GM19467 (cell line): Measurements from ENCODE around the gene SLC2A14.
"Not testable (repeated sequence)": the region's sequence is repeated elsewhere in the genome, so short reads cannot be mapped to it uniquely, and the experiment has no call there.

Source experiments
- ATAC-seq: cut with Tn5 transposase; IDR thresholded peaks from one replicate; pipeline ENCODE4 v1.9.1; 2021; ENCODE audit warnings: mild to moderate bottlenecking, moderate library complexity; ENCODE audit not compliant: unreplicated experiment

The SLC2A14 gene

DNA sequence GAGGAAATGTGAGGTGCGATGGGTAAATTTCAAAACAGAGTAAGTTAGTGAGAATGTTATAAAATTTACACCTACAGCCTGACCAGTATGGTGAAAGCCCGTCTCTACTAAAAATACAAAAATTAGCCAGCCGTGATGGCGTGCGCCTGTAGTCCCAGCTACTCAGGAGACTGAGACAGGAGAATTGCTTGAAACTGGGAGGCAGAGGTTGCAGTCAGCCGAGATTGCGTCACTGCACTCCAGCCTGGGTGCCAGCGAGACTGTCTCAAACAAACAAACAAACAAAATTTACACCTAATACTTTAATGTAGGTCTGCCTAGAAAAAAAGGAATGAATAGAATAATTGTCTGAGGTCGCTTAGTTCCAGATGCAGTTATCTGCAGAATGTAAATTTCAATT lies 37.6 kb downstream of the SLC2A14 start:
- ATAC-seq = no peak

DNA sequence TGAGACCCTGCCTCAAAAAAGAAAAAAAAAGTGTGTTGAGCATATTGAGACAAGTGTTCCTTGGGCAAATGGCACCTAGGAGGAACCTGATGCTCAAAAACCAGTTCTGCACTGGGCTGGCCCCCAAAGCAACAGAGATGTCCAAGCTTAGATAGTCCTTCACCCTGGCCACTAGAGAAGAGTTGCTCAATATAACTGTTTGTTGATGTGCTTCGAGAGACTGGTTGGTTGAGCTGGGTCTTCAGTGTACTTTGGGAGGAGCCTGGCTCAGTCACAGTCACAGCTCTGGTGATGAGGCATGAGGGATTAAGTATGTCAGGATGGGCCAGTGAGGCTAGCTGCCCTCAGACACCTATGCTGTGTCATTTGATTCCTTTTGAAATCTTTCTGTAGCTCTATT lies 38.0 kb downstream of the SLC2A14 start:
- no peak for ATAC-seq

- no peak for ATAC-seq
These were observed 38.9 kb downstream of the SLC2A14 start for GRCh38 chr12:7833831-7834230.

DNA sequence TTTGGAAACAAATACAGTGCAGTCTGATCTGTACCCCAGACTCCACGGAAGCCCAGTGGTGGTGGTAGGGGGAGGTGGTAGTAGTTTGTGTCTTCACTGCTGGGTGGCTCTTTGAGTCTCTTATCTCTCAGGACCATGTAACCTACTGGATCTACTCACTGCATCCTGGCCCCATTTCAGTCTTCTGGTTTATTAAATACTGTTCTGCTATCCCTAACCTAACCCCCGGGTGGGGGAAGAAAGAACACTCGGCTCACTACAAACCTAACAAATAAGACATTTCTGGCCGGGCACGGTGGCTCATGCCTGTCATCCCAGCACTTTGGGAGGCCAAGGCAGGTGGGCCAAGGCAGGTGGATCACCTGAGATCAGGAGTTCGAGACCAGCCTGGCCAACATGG lies 39.5 kb downstream of the SLC2A14 start:
- not testable (repeated sequence) for ATAC-seq

GRCh38 chr12:7832059-7832696 lies 40.5 kb downstream of the SLC2A14 start:
- no peak for ATAC-seq

- ATAC-seq = not testable (repeated sequence)
These were observed 43.0 kb downstream of the SLC2A14 start for GRCh38 chr12:7829737-7830136.

DNA sequence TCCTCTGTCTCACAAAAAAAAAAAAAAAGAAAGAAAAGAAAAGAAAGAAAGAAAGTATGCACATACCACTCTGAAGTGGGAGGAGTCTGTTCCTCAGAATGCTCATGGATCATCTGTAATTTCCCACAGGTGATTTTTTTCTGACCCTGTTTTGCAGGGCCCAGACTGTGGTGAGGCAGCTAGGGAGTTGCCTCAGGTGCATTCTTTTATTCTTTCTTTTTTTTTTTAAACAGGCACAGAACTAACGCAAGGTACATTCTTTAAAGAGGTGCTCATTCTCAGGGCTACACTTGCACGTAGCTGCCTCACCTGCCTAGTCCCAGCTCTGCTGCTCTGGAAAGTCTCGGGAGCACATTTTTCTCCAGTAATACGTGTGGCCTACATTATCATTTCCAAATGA lies 47.0 kb downstream of the SLC2A14 start:
- not testable (repeated sequence) for ATAC-seq

GRCh38 chr12:7806863-7807487 lies 65.7 kb downstream of the SLC2A14 start:
- no peak for ATAC-seq

DNA sequence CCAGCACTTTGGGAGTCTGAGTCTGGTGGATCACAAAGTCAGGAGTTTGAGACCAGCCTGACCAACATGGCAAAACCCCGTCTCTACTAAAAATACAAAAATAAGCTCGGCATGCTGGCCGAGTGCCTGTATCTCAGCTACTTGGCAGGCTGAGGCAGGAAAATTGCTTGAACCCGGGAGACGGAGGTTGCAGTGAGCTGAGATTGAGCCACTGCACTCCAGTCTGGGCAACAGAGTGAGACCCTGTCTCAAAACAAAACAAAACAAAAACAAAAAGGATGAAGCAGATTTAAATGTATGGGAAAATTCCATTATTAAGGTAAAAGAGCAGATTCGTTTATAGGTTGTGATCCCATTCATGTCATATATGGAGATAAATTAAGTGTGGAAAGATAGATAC lies 66.4 kb downstream of the SLC2A14 start:
- not testable (repeated sequence) for ATAC-seq

DNA sequence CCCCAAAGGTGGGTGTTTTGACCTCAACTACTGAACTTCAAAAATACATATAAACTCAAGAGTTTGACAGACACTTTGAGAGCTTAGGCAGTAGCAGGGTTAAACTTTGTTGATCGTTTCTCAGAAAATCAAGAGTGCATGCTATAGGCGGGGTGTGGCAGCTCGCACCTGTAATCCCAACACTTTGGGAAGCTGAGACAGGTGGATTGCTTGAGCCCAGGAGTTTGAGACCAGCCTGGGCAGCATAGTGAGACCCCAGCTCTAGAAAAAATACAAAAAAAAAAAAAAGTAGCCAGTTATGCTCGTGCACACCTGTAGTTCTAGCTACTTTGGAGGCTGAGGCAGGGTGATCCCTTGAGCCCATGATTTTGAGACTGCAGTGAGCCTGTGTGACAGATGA lies 71.3 kb downstream of the SLC2A14 start:
- no peak for ATAC-seq

GRCh38 chr12:7798750-7799308 lies 73.9 kb downstream of the SLC2A14 start:
- not testable (repeated sequence) for ATAC-seq

- no peak for ATAC-seq
These were observed 74.9 kb downstream of the SLC2A14 start for GRCh38 chr12:7797698-7798398.

- ATAC-seq = not testable (repeated sequence)
These were observed 75.4 kb downstream of the SLC2A14 start for GRCh38 chr12:7797269-7797668.

- no peak for ATAC-seq
These were observed 79.5 kb downstream of the SLC2A14 start for GRCh38 chr12:7793211-7793610.

DNA sequence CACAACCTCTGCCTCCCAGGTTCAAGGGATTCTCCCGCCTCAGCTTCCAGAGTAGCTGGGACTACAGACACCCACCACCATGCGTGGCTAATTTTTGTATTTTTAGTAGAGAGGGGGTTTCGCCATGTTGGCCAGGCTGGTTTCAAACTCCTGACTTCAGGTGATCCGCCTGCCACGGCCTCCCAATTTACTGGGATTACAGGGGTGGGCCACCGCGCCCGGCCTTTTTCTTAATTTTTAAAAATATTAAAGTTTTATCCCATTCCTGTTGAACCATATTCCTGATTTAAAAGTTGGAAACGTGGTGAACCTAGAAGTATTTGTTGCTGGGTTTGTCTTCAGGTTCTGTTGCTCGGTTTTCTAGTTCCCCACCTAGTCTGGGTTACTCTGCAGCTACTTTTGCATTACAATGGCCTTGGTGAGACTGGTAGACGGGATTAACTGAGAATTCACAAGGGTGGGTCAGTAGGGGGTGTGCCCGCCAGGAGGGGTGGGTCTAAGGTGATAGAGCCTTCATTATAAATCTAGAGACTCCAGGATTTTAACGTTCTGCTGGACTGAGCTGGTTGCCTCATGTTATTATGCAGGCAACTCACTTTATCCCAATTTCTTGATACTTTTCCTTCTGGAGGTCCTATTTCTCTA lies 83.7 kb downstream of the SLC2A14 start, which contains the start of gene NANOG:
TSS of gene NANOG (plus strand) at position 519 of the 645 bp plus-strand sequence. CDS start 213 bp downstream, outside the sequence.
- not testable (repeated sequence) for ATAC-seq

- no peak for ATAC-seq
These were observed 84.4 kb downstream of the SLC2A14 start for GRCh38 chr12:7788294-7788660.

DNA sequence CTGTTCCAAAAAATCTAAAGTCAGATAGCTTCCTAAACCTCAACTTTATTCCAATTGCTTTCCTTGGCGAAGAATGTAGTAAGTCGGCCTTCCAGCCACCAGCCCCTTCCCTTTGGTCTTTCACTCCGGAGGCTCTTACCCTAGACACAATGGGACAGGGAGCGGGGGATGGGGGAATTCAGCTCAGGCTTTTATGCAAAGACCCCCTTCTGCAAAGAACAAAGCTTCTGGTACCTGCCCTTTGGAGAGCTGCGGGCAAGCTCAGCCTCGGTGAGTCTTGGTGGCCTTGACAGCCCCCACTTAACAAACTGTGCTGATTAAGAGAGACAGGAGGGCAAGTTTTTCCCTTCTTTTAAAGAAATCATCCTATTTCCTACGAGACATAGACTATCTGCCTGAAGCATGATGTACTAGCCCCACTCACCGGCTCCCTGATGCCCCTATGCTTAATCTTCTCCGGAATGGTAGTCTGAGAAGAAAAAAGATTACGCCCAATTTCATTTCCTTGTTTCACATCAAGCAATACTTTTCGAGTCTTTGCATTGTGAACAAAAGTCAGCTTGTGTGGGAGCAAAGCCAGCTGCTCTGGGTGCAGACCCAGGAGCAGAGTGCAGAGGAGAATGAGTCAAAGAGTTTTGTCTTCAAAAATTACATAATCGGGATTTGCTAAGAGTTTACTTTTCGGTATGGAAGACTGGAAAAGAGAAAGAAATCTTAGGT lies 85.0 kb downstream of the SLC2A14 start:
- ATAC-seq = no peak

GRCh38 chr12:7784701-7785100 lies 88.0 kb downstream of the SLC2A14 start:
- ATAC-seq = no peak

- not testable (repeated sequence) for ATAC-seq
These were observed 89.3 kb downstream of the SLC2A14 start for GRCh38 chr12:7783433-7783832.

DNA sequence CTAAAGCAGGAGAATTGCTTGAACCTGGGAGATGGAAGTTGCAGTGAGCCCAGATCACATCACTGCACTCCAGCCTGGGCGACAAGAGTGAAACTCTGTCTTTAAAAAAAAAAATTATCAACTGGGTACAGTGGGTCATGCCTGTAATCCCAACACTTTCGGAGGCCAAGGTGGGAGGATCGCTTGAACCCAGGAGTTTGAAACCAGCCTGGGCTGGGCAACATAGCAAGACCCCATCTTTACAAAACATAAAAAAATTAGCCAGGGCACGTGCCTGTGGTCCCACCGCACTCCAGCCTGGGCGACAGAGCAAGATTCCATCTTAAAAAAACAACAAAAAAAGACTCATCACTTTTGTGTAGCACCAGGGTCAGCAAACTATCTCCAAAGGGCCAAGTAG lies 90.7 kb downstream of the SLC2A14 start:
- ATAC-seq = no peak

GRCh38 chr12:7781274-7781673 lies 91.4 kb downstream of the SLC2A14 start:
- ATAC-seq = no peak
